Stomach (tissue), 4 donors: Measurements from ENCODE around the gene ING1.
"Not testable (repeated sequence)": the region's sequence is repeated elsewhere in the genome, so short reads cannot be mapped to it uniquely, and the experiment has no call there.

Source experiments
- CTCF ChIP-seq, 7 experiments: fragments of 450-650 bp in 4 of 7; fragments of 200-600 bp in 3 of 7; sonication (generic) in 3 of 7; IDR thresholded peaks; one replicate each; pipeline ENCODE4 v1.5.1; 2016 to 2019; ENCODE audit warnings: antibody characterized with exemption in 7 of 7, control low read depth in 2 of 7, mild to moderate bottlenecking in 1 of 7
- EP300 ChIP-seq: sonication (generic); formaldehyde crosslinking; IDR thresholded peaks from one replicate; pipeline ENCODE4 v1.6.1; 2017; ENCODE audit warnings: antibody characterized with exemption
- POLR2A ChIP-seq, 4 donors: fragments of 450-650 bp; IDR thresholded peaks; one replicate each; pipeline ENCODE4 v1.6.1; 2016; ENCODE audit warnings: antibody characterized with exemption in 4 of 4, control low read depth in 2 of 4, mild to moderate bottlenecking in 1 of 4, moderate library complexity in 1 of 4

GRCh38 chr13:110669814-110670213 lies 43.7 kb upstream of the ING1 start:
- TF ChIP-seq CTCF (IDR thresholded peaks at IDR 0.05); POLR2A (IDR thresholded peaks at IDR 0.05); EP300: not testable (repeated sequence)
